HFFc6 (cell line): ENCODE results near the gene ACTL10. TPM values are rescaled to one million over a fixed set of nuclear protein-coding genes. Genes with fewer than 3 reads are reported as not detected.

Experiments used
- DNase-seq: peaks from one replicate; pipeline ENCODE4 v3.0.0-alpha.2; 2018
- H3K27ac Mint-ChIP-seq: 2 replicates; pipeline ENCODE4 v1.8.0; 2020; ENCODE audit warnings: mild to moderate bottlenecking, mixed read lengths
- H3K27me3 Mint-ChIP-seq: 2 replicates; pipeline ENCODE4 v1.8.0; 2021; ENCODE audit warnings: mild to moderate bottlenecking, moderate library complexity, mixed read lengths; ENCODE audit not compliant: insufficient read depth
- H3K36me3 Mint-ChIP-seq: 2 replicates; pipeline ENCODE4 v1.8.0; 2021; ENCODE audit warnings: low read depth, mixed read lengths
- H3K4me1 Mint-ChIP-seq: 2 replicates; pipeline ENCODE4 v1.8.0; 2020; ENCODE audit warnings: low read depth, mixed read lengths
- H3K4me3 Mint-ChIP-seq: 2 replicates; pipeline ENCODE4 v1.8.0; 2020; ENCODE audit warnings: mild to moderate bottlenecking, moderate library complexity, mixed read lengths
- H3K9me3 Mint-ChIP-seq: 2 replicates; pipeline ENCODE4 v1.8.0; 2020; ENCODE audit warnings: mild to moderate bottlenecking, mixed read lengths
- CTCF ChIP-seq: fragments of 200-600 bp; sonication (generic); IDR thresholded peaks from 2 replicates; pipeline ENCODE4 v1.5.0; 2021; ENCODE audit warnings: antibody characterized with exemption, mild to moderate bottlenecking
- total RNA-seq, 6 experiments: library from RNA; stranded (reverse); fragmentation: NEBNext Ultra II Directional; extraction: Animal tissue kit (Norgen Biotek cat#: 25700); gene quantifications; 2 replicates in 1 of 6; 3 replicates in 5 of 6; pipeline ENCODE4 v1.2.3, GENCODE V29; 2021

Gene ACTL10
- total RNA-seq, 6 experiments from 2014 or later, result 1.6 to 2.3 (median 1.8) TPM

- no peak overlapping the region for H3K27ac Mint-ChIP-seq
- H3K9me3 Mint-ChIP-seq, result no peaks in the 10 kb centered on the region
- H3K36me3 Mint-ChIP-seq, result no peaks in the 10 kb centered on the region
- no peak for DNase-seq
- peaks cover 3% of the 10 kb centered on the region for H3K27me3 Mint-ChIP-seq
- peaks cover 31% of the 10 kb centered on the region for H3K4me1 Mint-ChIP-seq
- no peak for TF ChIP-seq CTCF
- no peak overlapping the region for H3K4me3 Mint-ChIP-seq
Observed at GRCh38 chr20:33687993-33688937, 21.5 kb downstream of the ACTL10 start.

GRCh38 chr20:33688938-33689424 lies 22.2 kb downstream of the ACTL10 start:
- H3K4me1 Mint-ChIP-seq, result peaks cover 31% of the 10 kb centered on the region
- H3K27me3 Mint-ChIP-seq, result peaks cover 3% of the 10 kb centered on the region
- no peaks in the 10 kb centered on the region for H3K9me3 Mint-ChIP-seq
- H3K27ac Mint-ChIP-seq, result no peak overlapping the region
- no peak for DNase-seq
- H3K4me3 Mint-ChIP-seq, result no peak overlapping the region
- no peaks in the 10 kb centered on the region for H3K36me3 Mint-ChIP-seq
- no peak for TF ChIP-seq CTCF

GRCh38 chr20:33689493-33689892 lies 22.8 kb downstream of the ACTL10 start:
- Mint-ChIP-seq H3K4me1 (peaks cover 26% of the 10 kb centered on the region), H3K9me3 (no peaks in the 10 kb centered on the region), H3K36me3 (no peaks in the 10 kb centered on the region), H3K27ac (no peak overlapping the region), H3K4me3 (no peak overlapping the region), H3K27me3 (peaks cover 3% of the 10 kb centered on the region)
- no peak for DNase-seq
- TF ChIP-seq CTCF, result no peak

- Mint-ChIP-seq H3K4me1 (peaks cover 22% of the 10 kb centered on the region), H3K9me3 (no peaks in the 10 kb centered on the region), H3K36me3 (no peaks in the 10 kb centered on the region), H3K27me3 (no peaks in the 10 kb centered on the region; the same call in 1 of the 2 replicates), H3K4me3 (no peak overlapping the region), H3K27ac (no peak overlapping the region)
- no peak for DNase-seq
- no peak for TF ChIP-seq CTCF
Observed at GRCh38 chr20:33689973-33690372, 23.2 kb downstream of the ACTL10 start.

- no peak for DNase-seq
- Mint-ChIP-seq H3K27me3 (no peaks in the 10 kb centered on the region; the same call in 1 of the 2 replicates), H3K27ac (no peak overlapping the region), H3K36me3 (no peaks in the 10 kb centered on the region), H3K4me3 (no peak overlapping the region), H3K9me3 (no peaks in the 10 kb centered on the region), H3K4me1 (peaks cover 19% of the 10 kb centered on the region)
- no peak for TF ChIP-seq CTCF
Observed at GRCh38 chr20:33693289-33693688, 26.5 kb downstream of the ACTL10 start.
